Measurements from ENCODE around the gene SERPINA3. TPM values are rescaled to one million over a fixed set of nuclear protein-coding genes. Genes with fewer than 3 reads are reported as not detected.
A peak's percentile ranks its signal among the peaks of the same experiment; 100 is the strongest.

Gene SERPINA3
- total RNA-seq, 4 donors from 2014 or later = 71.8 to 284 (median 255) TPM

GRCh38 chr14:94653321-94653720 is 41.1 kb downstream of the SERPINA3 start:
- TF ChIP-seq POLR2AphosphoS5 (IDR thresholded peaks at IDR 0.05) = no peak
- no peak for TF ChIP-seq POLR2A (IDR thresholded peaks at IDR 0.05; ENCODE audit: low read depth)
- TF ChIP-seq EP300 (IDR thresholded peaks at IDR 0.05) = no peak
- TF ChIP-seq CTCF (IDR thresholded peaks at IDR 0.05) = no peak
- Histone ChIP-seq H3K9me3 (peaks cover 0 to 13% (median 6%) of the 10 kb centered on the region in 4 donors), H3K4me3 (no peak overlapping the region), H3K27ac (replicated peaks in 1 of 4) (no peak overlapping the region), H3K36me3 (no peaks in the 10 kb centered on the region), H3K4me1 (no peaks in the 10 kb centered on the region), H3K27me3 (peaks cover 0 to 37% (median 0%) of the 10 kb centered on the region in 4 donors)
- 83% methylated on average over 5 of the region's 5 CpGs for WGBS
- intact Hi-C loops (cut with DNase I) = no loop called here
- DNase-seq (ENCODE audit: extremely low spot score) = peak; percentile 64

- DNase-seq (ENCODE audit: extremely low spot score) = peak; percentile 90
- TF ChIP-seq EP300 (IDR thresholded peaks at IDR 0.05) = no peak
- TF ChIP-seq POLR2AphosphoS5 (IDR thresholded peaks at IDR 0.05) = no peak
- TF ChIP-seq CTCF (IDR thresholded peaks at IDR 0.05) = no peak
- TF ChIP-seq POLR2A (IDR thresholded peaks at IDR 0.05; ENCODE audit: low read depth) = no peak
- Histone ChIP-seq H3K27ac (replicated peaks in 1 of 4) (no peak overlapping the region), H3K4me1 (no peaks in the 10 kb centered on the region), H3K36me3 (no peaks in the 10 kb centered on the region), H3K4me3 (no peak overlapping the region), H3K27me3 (peaks cover 0 to 32% (median 0%) of the 10 kb centered on the region in 4 donors), H3K9me3 (peaks cover 0 to 3% (median 0%) of the 10 kb centered on the region in 4 donors)
- WGBS = 65% methylated on average over 13 of the region's 13 CpGs
- intact Hi-C loops (cut with DNase I) = no loop called here
Observed at GRCh38 chr14:94654071-94654861, 42.1 kb downstream of the SERPINA3 start.

DNA sequence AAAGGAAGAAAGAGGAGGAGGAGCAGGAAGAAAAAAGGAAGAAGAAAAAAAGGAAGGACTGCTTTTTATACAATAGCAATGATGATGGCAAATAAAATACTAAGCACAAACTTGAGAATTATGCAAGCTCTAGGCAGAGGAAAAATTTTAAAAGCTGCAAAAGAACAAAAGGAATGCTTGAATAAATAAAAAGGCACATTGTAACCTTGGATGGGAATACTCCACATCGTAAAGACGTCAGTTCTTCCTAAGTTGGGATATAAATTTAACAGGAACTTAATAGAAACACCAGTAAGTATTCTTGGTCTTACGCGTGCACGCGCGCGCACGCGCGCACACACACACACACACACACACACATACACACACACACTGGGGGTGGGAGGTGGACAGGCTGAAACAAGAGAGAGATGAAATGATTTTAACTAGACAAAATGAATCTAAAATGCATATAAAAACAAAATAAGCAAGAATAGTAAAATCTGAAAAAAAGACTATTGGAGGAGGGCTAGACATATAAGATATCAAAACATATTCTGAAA is 43.0 kb downstream of the SERPINA3 start:
- intact Hi-C loops (cut with DNase I) = no loop called here
- Histone ChIP-seq H3K4me1 (peaks cover 0 to 2% (median under 1%) of the 10 kb centered on the region in 4 donors), H3K27me3 (peaks cover 0 to 24% (median 0%) of the 10 kb centered on the region in 4 donors), H3K27ac (replicated peaks in 1 of 4) (no peak overlapping the region), H3K9me3 (no peaks in the 10 kb centered on the region), H3K36me3 (no peaks in the 10 kb centered on the region), H3K4me3 (no peak overlapping the region)
- WGBS = 59% methylated on average over 11 of the region's 11 CpGs
- DNase-seq (ENCODE audit: extremely low spot score) = no peak
- TF ChIP-seq POLR2AphosphoS5 (IDR thresholded peaks at IDR 0.05) = no peak
- no peak for TF ChIP-seq CTCF (IDR thresholded peaks at IDR 0.05)
- no peak for TF ChIP-seq EP300 (IDR thresholded peaks at IDR 0.05)
- TF ChIP-seq POLR2A (IDR thresholded peaks at IDR 0.05; ENCODE audit: low read depth) = no peak

DNA sequence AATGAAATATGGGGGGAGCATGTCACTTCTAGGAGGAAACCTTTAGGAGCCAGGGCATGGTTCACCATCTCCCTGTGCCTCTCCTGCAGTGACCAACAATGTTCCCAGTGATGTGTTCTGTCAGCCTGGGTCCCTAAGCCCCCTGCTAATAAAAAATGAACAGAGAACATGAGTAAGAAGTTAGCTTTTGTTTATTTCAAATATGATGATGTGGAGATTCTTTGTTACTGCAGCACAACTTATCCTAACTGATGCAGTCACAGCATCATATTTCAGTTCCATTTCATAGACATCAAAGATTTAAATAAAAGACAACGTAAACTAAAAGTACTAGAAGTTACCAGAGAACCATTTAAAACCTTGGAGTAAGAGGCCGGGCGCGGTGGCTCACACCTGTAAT is 43.9 kb downstream of the SERPINA3 start:
- no peak for DNase-seq (ENCODE audit: extremely low spot score)
- H3K4me3 ChIP-seq = no peak overlapping the region

More for the DNA sequence above, 43.9 kb downstream of the SERPINA3 start:
- 95% methylated on average over 4 of the region's 4 CpGs for WGBS
- TF ChIP-seq POLR2AphosphoS5 (IDR thresholded peaks at IDR 0.05) (no peak), EP300 (IDR thresholded peaks at IDR 0.05) (no peak), POLR2A (IDR thresholded peaks at IDR 0.05; ENCODE audit: low read depth) (no peak), CTCF (IDR thresholded peaks at IDR 0.05) (no peak)
- Histone ChIP-seq H3K4me1 (peaks cover 0 to 7% (median 2%) of the 10 kb centered on the region in 4 donors), H3K27me3 (peaks cover 0 to 21% (median 0%) of the 10 kb centered on the region in 4 donors), H3K27ac (replicated peaks in 1 of 4) (no peak overlapping the region), H3K9me3 (no peaks in the 10 kb centered on the region), H3K36me3 (no peaks in the 10 kb centered on the region)
- intact Hi-C loops (cut with DNase I) = no loop called here
